ENCODE results near the gene PTPRG. TPM values are rescaled to one million over a fixed set of nuclear protein-coding genes. Genes with fewer than 3 reads are reported as not detected.

The PTPRG gene
- total and polyA plus RNA-seq, 2 donors (not counting 1 experiment from before 2014, with no cell fraction given) = 67.0 to 97.9 TPM

- Histone ChIP-seq H3K27me3 (ENCODE audit: control insufficient read depth, insufficient read depth, low read length) (no peaks in the 10 kb centered on the region), H3K4me1 (ENCODE audit: control insufficient read depth, extremely low read depth, insufficient read depth, low read length) (peaks cover 17% of the 10 kb centered on the region), H4K20me1 (ENCODE audit: control insufficient read depth, extremely low read depth, insufficient read depth, low read length) (no peaks in the 10 kb centered on the region), H3K9me3 (ENCODE audit: control insufficient read depth, insufficient read depth, low read depth, low read length) (no peaks in the 10 kb centered on the region), H3K79me2 (ENCODE audit: control insufficient read depth, insufficient read depth, low read length) (peaks cover 9% of the 10 kb centered on the region), H3K4me3 (replicated peaks in 1 of 4; ENCODE audit: control extremely low read depth in 1 of 4, insufficient read depth in 1 of 4, low read depth in 3 of 4, low read length in 4 of 4) (peak overlapping the region in 2 of 4 experiments; percentile 2 to 12), H2AFZ (ENCODE audit: low read length) (no peak overlapping the region), H3K4me2 (ENCODE audit: extremely low read depth, insufficient read depth, low read length) (peak overlapping the region; percentile 73), H3K27ac (ENCODE audit: insufficient read depth, low read length) (no peak overlapping the region), H3K9ac (ENCODE audit: insufficient read depth, low read length) (no peak overlapping the region), H3K36me3 (ENCODE audit: control insufficient read depth, insufficient read depth, low read length) (no peaks in the 10 kb centered on the region)
- peak; percentile 28 to 60 for DNase-seq (ENCODE audit: low read depth in 2 of 2)
- no peak for TF ChIP-seq EZH2 (IDR thresholded peaks at IDR 0.05; ENCODE audit: low read length, missing control alignments)
- no peak for TF ChIP-seq CTCF (conservative IDR thresholded peaks at IDR 0.05 in 1 of 2, IDR thresholded peaks at IDR 0.05 in 1 of 2; ENCODE audit: low read depth in 1 of 2, low read length in 2 of 2)
Observed at GRCh38 chr3:61637088-61638051, 76.0 kb downstream of the PTPRG start.

GRCh38 chr3:61638741-61639140 is 77.4 kb downstream of the PTPRG start:
- Histone ChIP-seq H2AFZ (ENCODE audit: low read length) (no peak overlapping the region), H3K27ac (ENCODE audit: insufficient read depth, low read length) (peak overlapping the region; percentile 41), H3K79me2 (ENCODE audit: control insufficient read depth, insufficient read depth, low read length) (peaks cover 9% of the 10 kb centered on the region), H3K4me2 (ENCODE audit: extremely low read depth, insufficient read depth, low read length) (no peak overlapping the region), H4K20me1 (ENCODE audit: control insufficient read depth, extremely low read depth, insufficient read depth, low read length) (no peaks in the 10 kb centered on the region), H3K27me3 (ENCODE audit: control insufficient read depth, insufficient read depth, low read length) (no peaks in the 10 kb centered on the region), H3K4me3 (replicated peaks in 1 of 4; ENCODE audit: control extremely low read depth in 1 of 4, insufficient read depth in 1 of 4, low read depth in 3 of 4, low read length in 4 of 4) (no peak overlapping the region), H3K4me1 (ENCODE audit: control insufficient read depth, extremely low read depth, insufficient read depth, low read length) (peaks cover 17% of the 10 kb centered on the region), H3K9me3 (ENCODE audit: control insufficient read depth, insufficient read depth, low read depth, low read length) (no peaks in the 10 kb centered on the region), H3K9ac (ENCODE audit: insufficient read depth, low read length) (no peak overlapping the region), H3K36me3 (ENCODE audit: control insufficient read depth, insufficient read depth, low read length) (no peaks in the 10 kb centered on the region)
- DNase-seq (ENCODE audit: low read depth in 2 of 2) = peak; percentile 32 to 38
- no peak for TF ChIP-seq EZH2 (IDR thresholded peaks at IDR 0.05; ENCODE audit: low read length, missing control alignments)
- TF ChIP-seq CTCF (conservative IDR thresholded peaks at IDR 0.05 in 1 of 2, IDR thresholded peaks at IDR 0.05 in 1 of 2; ENCODE audit: low read depth in 1 of 2, low read length in 2 of 2) = no peak

GRCh38 chr3:61639991-61640390 is 78.6 kb downstream of the PTPRG start:
- Histone ChIP-seq H3K79me2 (ENCODE audit: control insufficient read depth, insufficient read depth, low read length) (peaks cover 9% of the 10 kb centered on the region), H4K20me1 (ENCODE audit: control insufficient read depth, extremely low read depth, insufficient read depth, low read length) (no peaks in the 10 kb centered on the region), H3K4me1 (ENCODE audit: control insufficient read depth, extremely low read depth, insufficient read depth, low read length) (peaks cover 17% of the 10 kb centered on the region), H3K27ac (ENCODE audit: insufficient read depth, low read length) (no peak overlapping the region), H3K4me2 (ENCODE audit: extremely low read depth, insufficient read depth, low read length) (no peak overlapping the region), H2AFZ (ENCODE audit: low read length) (no peak overlapping the region), H3K36me3 (ENCODE audit: control insufficient read depth, insufficient read depth, low read length) (no peaks in the 10 kb centered on the region), H3K4me3 (replicated peaks in 1 of 4; ENCODE audit: control extremely low read depth in 1 of 4, insufficient read depth in 1 of 4, low read depth in 3 of 4, low read length in 4 of 4) (no peak overlapping the region), H3K9ac (ENCODE audit: insufficient read depth, low read length) (no peak overlapping the region), H3K27me3 (ENCODE audit: control insufficient read depth, insufficient read depth, low read length) (no peaks in the 10 kb centered on the region), H3K9me3 (ENCODE audit: control insufficient read depth, insufficient read depth, low read depth, low read length) (no peaks in the 10 kb centered on the region)
- TF ChIP-seq EZH2 (IDR thresholded peaks at IDR 0.05; ENCODE audit: low read length, missing control alignments) (no peak), CTCF (conservative IDR thresholded peaks at IDR 0.05 in 1 of 2, IDR thresholded peaks at IDR 0.05 in 1 of 2; ENCODE audit: low read depth in 1 of 2, low read length in 2 of 2) (no peak)
- no peak for DNase-seq (ENCODE audit: low read depth in 2 of 2)
